ENCODE data around the gene HDAC9. TPM values are rescaled to one million over a fixed set of nuclear protein-coding genes. Genes with fewer than 3 reads are reported as not detected.

HDAC9 gene
- total RNA-seq, 1 donor from 2014 or later: 27.6 TPM

DNA sequence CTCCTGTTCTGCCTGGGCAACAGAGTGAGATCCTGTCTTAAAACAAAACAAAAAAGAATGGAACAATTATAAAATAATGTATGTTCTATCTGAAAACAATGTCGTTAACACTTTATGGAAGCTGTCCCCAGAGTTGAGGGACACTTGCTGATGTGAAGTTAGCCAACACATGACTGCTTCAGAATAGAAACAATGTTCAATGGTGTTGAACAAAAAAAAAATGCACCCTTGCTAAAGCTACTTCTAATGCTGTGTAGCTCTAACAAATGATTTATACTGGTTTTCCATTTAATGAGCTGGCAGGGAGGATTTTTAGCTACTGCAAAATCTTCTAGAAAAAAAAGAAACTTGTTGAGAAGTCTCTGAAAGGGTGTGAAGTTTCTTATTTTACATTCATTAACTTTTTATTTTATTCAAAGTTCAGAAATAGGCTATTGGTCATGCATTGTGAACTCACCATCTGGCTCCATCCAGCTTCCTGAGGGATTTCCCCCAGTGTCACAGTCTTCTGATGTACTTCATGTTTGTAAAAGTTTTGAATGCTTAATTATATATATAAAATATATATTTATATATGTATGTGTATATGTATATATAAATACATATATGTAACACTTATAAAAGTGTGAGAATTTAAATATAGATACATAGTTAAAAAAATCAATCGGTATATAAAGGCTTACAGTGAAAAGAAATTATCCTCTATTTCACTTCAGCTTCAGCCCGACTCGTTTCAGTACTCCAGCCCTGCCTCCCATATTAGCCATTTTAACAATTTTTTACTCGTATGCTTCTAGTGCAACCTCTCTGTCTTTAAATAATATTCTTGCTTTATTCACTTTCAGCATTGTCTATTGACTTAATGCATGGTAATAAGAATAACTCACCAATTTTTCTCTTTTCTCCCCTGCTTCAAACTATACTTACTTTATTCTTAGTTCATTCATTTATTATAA, 35.0 kb downstream of the HDAC9 start:
- Histone ChIP-seq H3K36me3 (ENCODE audit: insufficient read depth, low read length) (no peaks in the 10 kb centered on the region), H2AFZ (ENCODE audit: low read depth, low read length) (no peak overlapping the region), H3K27me3 (ENCODE audit: insufficient read depth, low read length) (no peaks in the 10 kb centered on the region), H3K27ac (ENCODE audit: low read depth, low read length) (no peak overlapping the region), H3K4me1 (ENCODE audit: insufficient read depth, low read length) (no peaks in the 10 kb centered on the region), H3K4me2 (ENCODE audit: low read length) (no peak overlapping the region), H3K79me2 (ENCODE audit: insufficient read depth, low read length) (peaks cover 18% of the 10 kb centered on the region), H3K9me3 (ENCODE audit: insufficient read depth, low read depth, low read length) (no peaks in the 10 kb centered on the region), H3K9ac (ENCODE audit: low read length) (no peak overlapping the region), H4K20me1 (ENCODE audit: insufficient read depth, low read length) (peaks cover 5% of the 10 kb centered on the region), H3K4me3 (ENCODE audit: insufficient read depth, low read depth, low read length) (no peak overlapping the region)
- FAIRE-seq (no peak), DNase-seq (ENCODE audit: low read depth) (no peak)
- TF ChIP-seq CTCF (IDR thresholded peaks at IDR 0.05; ENCODE audit: insufficient read depth, low read depth, low read length) (no peak), EZH2 (IDR thresholded peaks at IDR 0.05; ENCODE audit: insufficient read depth, low read length) (no peak)
- Mint-ChIP-seq H3K36me3 (ENCODE audit: low read depth, unreplicated experiment) (no peaks in the 10 kb centered on the region), H3K27ac (ENCODE audit: unreplicated experiment) (no peak overlapping the region), H3K9me3 (ENCODE audit: unreplicated experiment) (no peaks in the 10 kb centered on the region), H3K4me3 (ENCODE audit: unreplicated experiment) (no peak overlapping the region), H3K4me1 (ENCODE audit: low read depth, unreplicated experiment) (peaks cover 15% of the 10 kb centered on the region), H3K27me3 (ENCODE audit: low read depth, unreplicated experiment) (no peaks in the 10 kb centered on the region)

DNA sequence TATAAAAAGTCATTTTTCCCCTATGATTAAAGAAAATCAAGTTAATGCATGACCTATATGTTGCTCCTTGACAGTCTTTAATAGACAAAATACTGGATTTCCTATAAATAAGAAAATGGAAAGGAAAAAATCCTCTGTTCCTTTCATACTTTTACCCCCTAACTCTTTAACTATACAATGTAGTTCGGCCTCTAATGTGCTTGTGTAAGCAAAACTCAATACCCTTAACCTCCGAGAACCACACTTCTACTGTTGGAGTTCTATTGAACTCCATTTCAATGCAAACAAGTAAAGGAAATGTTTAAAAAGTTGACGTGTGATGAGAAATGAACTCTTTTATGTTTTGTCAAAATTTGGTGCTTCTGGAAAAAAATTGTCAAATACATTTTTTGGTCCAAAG, 36.0 kb downstream of the HDAC9 start:
- no peaks in the 10 kb centered on the region for H3K4me1 ChIP-seq (ENCODE audit: insufficient read depth, low read length)
- TF ChIP-seq CTCF (IDR thresholded peaks at IDR 0.05; ENCODE audit: insufficient read depth, low read depth, low read length): no peak
- TF ChIP-seq EZH2 (IDR thresholded peaks at IDR 0.05; ENCODE audit: insufficient read depth, low read length): no peak
- H3K36me3 ChIP-seq (ENCODE audit: insufficient read depth, low read length): no peaks in the 10 kb centered on the region
- Mint-ChIP-seq H3K9me3 (ENCODE audit: unreplicated experiment) (no peaks in the 10 kb centered on the region), H3K36me3 (ENCODE audit: low read depth, unreplicated experiment) (no peaks in the 10 kb centered on the region), H3K4me3 (ENCODE audit: unreplicated experiment) (no peak overlapping the region), H3K27me3 (ENCODE audit: low read depth, unreplicated experiment) (no peaks in the 10 kb centered on the region), H3K4me1 (ENCODE audit: low read depth, unreplicated experiment) (peaks cover 16% of the 10 kb centered on the region), H3K27ac (ENCODE audit: unreplicated experiment) (no peak overlapping the region)
- H3K27me3 ChIP-seq (ENCODE audit: insufficient read depth, low read length): no peaks in the 10 kb centered on the region
- no peak overlapping the region for H3K4me2 ChIP-seq (ENCODE audit: low read length)
- H4K20me1 ChIP-seq (ENCODE audit: insufficient read depth, low read length): peaks cover 5% of the 10 kb centered on the region
- H2AFZ ChIP-seq (ENCODE audit: low read depth, low read length): no peak overlapping the region
- no peak overlapping the region for H3K4me3 ChIP-seq (ENCODE audit: insufficient read depth, low read depth, low read length)
- no peaks in the 10 kb centered on the region for H3K9me3 ChIP-seq (ENCODE audit: insufficient read depth, low read depth, low read length)
- no peak for FAIRE-seq
- peaks cover 23% of the 10 kb centered on the region for H3K79me2 ChIP-seq (ENCODE audit: insufficient read depth, low read length)
- DNase-seq (ENCODE audit: low read depth): no peak
- no peak overlapping the region for H3K27ac ChIP-seq (ENCODE audit: low read depth, low read length)
- H3K9ac ChIP-seq (ENCODE audit: low read length): no peak overlapping the region

GRCh38 chr7:18532813-18533212, 37.3 kb downstream of the HDAC9 start:
- Histone ChIP-seq H4K20me1 (ENCODE audit: insufficient read depth, low read length) (peaks cover 5% of the 10 kb centered on the region), H3K4me1 (ENCODE audit: insufficient read depth, low read length) (no peaks in the 10 kb centered on the region), H3K27me3 (ENCODE audit: insufficient read depth, low read length) (no peaks in the 10 kb centered on the region), H3K4me2 (ENCODE audit: low read length) (no peak overlapping the region), H3K79me2 (ENCODE audit: insufficient read depth, low read length) (peaks cover 24% of the 10 kb centered on the region), H2AFZ (ENCODE audit: low read depth, low read length) (no peak overlapping the region), H3K9ac (ENCODE audit: low read length) (no peak overlapping the region), H3K9me3 (ENCODE audit: insufficient read depth, low read depth, low read length) (no peaks in the 10 kb centered on the region), H3K36me3 (ENCODE audit: insufficient read depth, low read length) (no peaks in the 10 kb centered on the region), H3K4me3 (ENCODE audit: insufficient read depth, low read depth, low read length) (no peak overlapping the region), H3K27ac (ENCODE audit: low read depth, low read length) (no peak overlapping the region)
- DNase-seq (ENCODE audit: low read depth): no peak
- Mint-ChIP-seq H3K4me3 (ENCODE audit: unreplicated experiment) (no peak overlapping the region), H3K27me3 (ENCODE audit: low read depth, unreplicated experiment) (no peaks in the 10 kb centered on the region), H3K4me1 (ENCODE audit: low read depth, unreplicated experiment) (peaks cover 20% of the 10 kb centered on the region), H3K36me3 (ENCODE audit: low read depth, unreplicated experiment) (no peaks in the 10 kb centered on the region), H3K9me3 (ENCODE audit: unreplicated experiment) (no peaks in the 10 kb centered on the region), H3K27ac (ENCODE audit: unreplicated experiment) (no peak overlapping the region)
- no peak for FAIRE-seq
- TF ChIP-seq EZH2 (IDR thresholded peaks at IDR 0.05; ENCODE audit: insufficient read depth, low read length) (no peak), CTCF (IDR thresholded peaks at IDR 0.05; ENCODE audit: insufficient read depth, low read depth, low read length) (no peak)

All from astrocyte (in vitro differentiated cells and primary cell).